HG03066 (cell line): ENCODE data around the gene DNAJA1.
"Not testable (repeated sequence)": the region's sequence is repeated elsewhere in the genome, so short reads cannot be mapped to it uniquely, and the experiment has no call there.

Experiments
- ATAC-seq: cut with Tn5 transposase; IDR thresholded peaks from one replicate; pipeline ENCODE4 v1.9.1; 2021; ENCODE audit warnings: low read depth; ENCODE audit not compliant: unreplicated experiment

Gene DNAJA1

GRCh38 chr9:33080534-33080933, 55.5 kb downstream of the DNAJA1 start:
- ATAC-seq, result no peak

GRCh38 chr9:33081128-33081851, 56.2 kb downstream of the DNAJA1 start:
- ATAC-seq, result peak; percentile 37

- ATAC-seq, result no peak
Measured at GRCh38 chr9:33082128-33082527, 57.1 kb downstream of the DNAJA1 start.

GRCh38 chr9:33082538-33083326, 57.7 kb downstream of the DNAJA1 start:
- ATAC-seq, result no peak

GRCh38 chr9:33085672-33086071, 60.6 kb downstream of the DNAJA1 start:
- ATAC-seq, result not testable (repeated sequence)
